ENCODE results near the gene RAD50. TPM values are rescaled to one million over a fixed set of nuclear protein-coding genes. Genes with fewer than 3 reads are reported as not detected.

Gene RAD50
- total RNA-seq, 1 donor from 2014 or later, result 42.6 TPM

- no peak for DNase-seq
- Mint-ChIP-seq H3K9me3 (no peaks in the 10 kb centered on the region), H3K36me3 (ENCODE audit: low read depth) (no peaks in the 10 kb centered on the region), H3K4me3 (no peak overlapping the region), H3K27me3 (peaks cover 9% of the 10 kb centered on the region), H3K4me1 (peaks cover 31% of the 10 kb centered on the region), H3K27ac (no peak overlapping the region)
- intact Hi-C loops (cut with micrococcal nuclease), result no loop called here
- ATAC-seq (ENCODE audit: low read depth), result no peak
- TF ChIP-seq CTCF (IDR thresholded peaks at IDR 0.05), result no peak
- ChIA-PET CTCF (no interaction called here), POLR2A (no interaction called here)
Observed at GRCh38 chr5:132530946-132531345, 25.8 kb upstream of the RAD50 start.

- no peaks in the 10 kb centered on the region for H3K9me3 Mint-ChIP-seq
- intact Hi-C loops (cut with micrococcal nuclease), result no loop called here
- no peak for ATAC-seq (ENCODE audit: low read depth)
- POLR2A ChIA-PET, result no interaction called here
- no peaks in the 10 kb centered on the region for H3K36me3 Mint-ChIP-seq (ENCODE audit: low read depth)
- TF ChIP-seq CTCF (IDR thresholded peaks at IDR 0.05), result no peak
- no peak for DNase-seq
- peaks cover 4% of the 10 kb centered on the region for H3K4me1 Mint-ChIP-seq
- H3K4me3 Mint-ChIP-seq, result no peak overlapping the region
- no peak overlapping the region for H3K27ac Mint-ChIP-seq
- CTCF ChIA-PET, result no interaction called here
- peaks cover 16% of the 10 kb centered on the region for H3K27me3 Mint-ChIP-seq
Observed at GRCh38 chr5:132539716-132540115, 17.1 kb upstream of the RAD50 start.

- intact Hi-C loops (cut with micrococcal nuclease), result no loop called here
- no peak for TF ChIP-seq CTCF (IDR thresholded peaks at IDR 0.05)
- ChIA-PET POLR2A (no interaction called here), CTCF (no interaction called here)
- Mint-ChIP-seq H3K4me1 (peaks cover 4% of the 10 kb centered on the region), H3K27ac (no peak overlapping the region), H3K4me3 (no peak overlapping the region), H3K9me3 (no peaks in the 10 kb centered on the region), H3K27me3 (peaks cover 13% of the 10 kb centered on the region), H3K36me3 (ENCODE audit: low read depth) (no peaks in the 10 kb centered on the region)
- no peak for DNase-seq
- ATAC-seq (ENCODE audit: low read depth), result no peak
Observed at GRCh38 chr5:132540149-132540548, 16.6 kb upstream of the RAD50 start.

GRCh38 chr5:132540764-132541163 is 16.0 kb upstream of the RAD50 start:
- H3K27ac Mint-ChIP-seq, result no peak overlapping the region
- no peak overlapping the region for H3K4me3 Mint-ChIP-seq
- DNase-seq (no peak), ATAC-seq (ENCODE audit: low read depth) (no peak)
- ChIA-PET CTCF (no interaction called here), POLR2A (no interaction called here)
- peaks cover 9% of the 10 kb centered on the region for H3K27me3 Mint-ChIP-seq
- no peak for TF ChIP-seq CTCF (IDR thresholded peaks at IDR 0.05)
- peaks cover 4% of the 10 kb centered on the region for H3K4me1 Mint-ChIP-seq
- intact Hi-C loops (cut with micrococcal nuclease), result no loop called here
- H3K9me3 Mint-ChIP-seq, result no peaks in the 10 kb centered on the region
- H3K36me3 Mint-ChIP-seq (ENCODE audit: low read depth), result no peaks in the 10 kb centered on the region

- DNase-seq (no peak), ATAC-seq (ENCODE audit: low read depth) (no peak)
- H3K27me3 Mint-ChIP-seq, result peaks cover 2% of the 10 kb centered on the region
- POLR2A ChIA-PET, result interaction anchor here (0.9 kb wide), 1 partner anchor 13 kb away, joined by 3 read pairs; the partner anchor contains the start of gene RAD50
- TF ChIP-seq CTCF (IDR thresholded peaks at IDR 0.05), result no peak
- intact Hi-C loops (cut with micrococcal nuclease), result no loop called here
- CTCF ChIA-PET, result interaction anchor here (1.7 kb wide), 1 partner anchor 17 kb away, joined by 3 read pairs; no protein-coding TSS in a partner anchor
- H3K4me1 Mint-ChIP-seq, result peaks cover 4% of the 10 kb centered on the region
- H3K9me3 Mint-ChIP-seq, result no peaks in the 10 kb centered on the region
- no peak within 1 kb of the TSS for H3K27ac Mint-ChIP-seq
- no peak within 1 kb of the TSS for H3K4me3 Mint-ChIP-seq
- no peaks in the 10 kb centered on the region for H3K36me3 Mint-ChIP-seq (ENCODE audit: low read depth)
Observed at GRCh38 chr5:132543472-132544201, 13.1 kb upstream of the RAD50 start, which contains the start of gene IL5. TSS of gene IL5 (minus strand) at chr5:132543522. CDS start at chr5:132543478, 44 bp downstream.

All from activated B cell treated with CpG ODN at 0.5 μM for 24 hours (primary cell).